HepG2 (cell line): Measurements from ENCODE around the gene HEPHL1. TPM values are rescaled to one million over a fixed set of nuclear protein-coding genes. Genes with fewer than 3 reads are reported as not detected.

Experiments used
- ATAC-seq: fragments of 200-7000 bp; cut with Tn5 transposase; 3 replicates; pipeline ENCODE4 v1.9.1; 2020; ENCODE audit warnings: mild to moderate bottlenecking, moderate library complexity
- BruUV-seq: library from RNA; stranded (reverse); fragments of 400-500 nt; replicated peaks from 2 replicates; lab custom pipeline; 2021; lab: Mats Ljungman, UMichigan
- CTCF ChIA-PET: fragments of 300-600 bp; formaldehyde crosslinking; extraction: SDS; loops from one replicate; lab custom pipeline; 2021; ENCODE audit warnings: low total read pairs, inconsistent platforms, low intra/inter-chr PET ratio; lab: Yijun Ruan, JAX
- POLR2A ChIA-PET: fragments of 350-600 bp; sonication (Branson Sonifier 250); formaldehyde crosslinking; loops from one replicate; lab custom pipeline; 2020; ENCODE audit warnings: antibody characterized with exemption, inconsistent platforms; lab: Yijun Ruan, JAX
- DNase-seq: peaks from one replicate; pipeline ENCODE4 v3.0.0-alpha.2; 2015; ENCODE audit warnings: low spot score
- FAIRE-seq: peaks from 3 replicates; lab custom pipeline; 2011; peaks lifted over from hg19 to GRCh38; lab: Jason Lieb, UNC
- H2AFZ ChIP-seq: one replicate; pipeline ENCODE4 v1.6.1; 2011; ENCODE audit warnings: low read length, inconsistent platforms
- H3K27ac ChIP-seq: fragments of 300-600 bp; 3 replicates; pipeline ENCODE4 v1.8.0; 2011; ENCODE audit warnings: mixed run types, mild to moderate bottlenecking, mixed read lengths, low read length, inconsistent platforms; ENCODE audit not compliant: insufficient read depth; ENCODE audit errors: extremely low read length
- H3K27me3 ChIP-seq, 2 experiments: fragments of 200-600 bp in 1 of 2; 2 replicates in 1 of 2; 3 replicates in 1 of 2; pipeline versions ENCODE4 v1.6.0 to v1.8.0; 2011; ENCODE audit warnings: low read length in 2 of 2, mild to moderate bottlenecking in 2 of 2, moderate library complexity in 2 of 2, inconsistent platforms in 1 of 2; ENCODE audit not compliant: insufficient read depth in 2 of 2, control insufficient read depth in 1 of 2
- H3K36me3 ChIP-seq, 2 experiments: fragments of 200-600 bp in 1 of 2; replicated peaks in 1 of 2; 2 replicates in 1 of 2; 3 replicates in 1 of 2; pipeline versions ENCODE4 v1.5.1 to v1.8.0; 2011; ENCODE audit warnings: low read length in 2 of 2, inconsistent platforms in 1 of 2; ENCODE audit not compliant: insufficient read depth in 2 of 2, control insufficient read depth in 1 of 2
- H3K4me1 ChIP-seq: 2 replicates; pipeline ENCODE4 v1.5.1; 2012; ENCODE audit warnings: low read length, inconsistent platforms; ENCODE audit not compliant: insufficient read depth
- H3K4me2 ChIP-seq: 2 replicates; pipeline ENCODE4 v1.6.0; 2011; ENCODE audit warnings: low read depth, low read length, inconsistent platforms
- H3K4me3 ChIP-seq, 3 experiments: fragments of 200-600 bp in 1 of 3; sonication (generic), shearing (Covaris generic) in 1 of 3; replicated peaks in 1 of 3; 2 replicates each; pipeline ENCODE4 v1.5.1; 2011 to 2016; ENCODE audit warnings: low read length in 3 of 3, inconsistent platforms in 2 of 3, low read depth in 2 of 3, mild to moderate bottlenecking in 2 of 3, control low read depth in 1 of 3, mixed read lengths in 1 of 3; ENCODE audit not compliant: insufficient read depth in 1 of 3
- H3K79me2 ChIP-seq: one replicate; pipeline ENCODE4 v1.6.1; 2011; ENCODE audit warnings: low read length, inconsistent platforms; ENCODE audit not compliant: insufficient read depth
- H3K9ac ChIP-seq: 2 replicates; pipeline ENCODE4 v1.6.0; 2011; ENCODE audit warnings: mild to moderate bottlenecking, low read depth, low read length, inconsistent platforms; ENCODE audit not compliant: insufficient read depth
- H3K9me3 ChIP-seq: 2 replicates; pipeline ENCODE4 v1.5.1; 2012; ENCODE audit warnings: mild to moderate bottlenecking, low read length
- H4K20me1 ChIP-seq: 2 replicates; pipeline ENCODE4 v1.6.0; 2011; ENCODE audit warnings: inconsistent platforms, mild to moderate bottlenecking, low read length, moderate library complexity; ENCODE audit not compliant: insufficient read depth
- HHEX ChIP-seq: IDR thresholded peaks from 2 replicates; pipeline ENCODE4 v1.6.1; 2016; ENCODE audit warnings: control low read depth
- ISL2 ChIP-seq: sonication (generic); formaldehyde crosslinking; IDR thresholded peaks from 2 replicates; pipeline ENCODE4 v1.5.0; 2020; ENCODE audit warnings: missing genetic modification reagents
- NR2C2 ChIP-seq: sonication (generic); formaldehyde crosslinking; IDR thresholded peaks from 2 replicates; pipeline ENCODE4 v1.4.0; 2020; ENCODE audit warnings: missing genetic modification reagents, mild to moderate bottlenecking, moderate library complexity, borderline replicate concordance
- RORA ChIP-seq: sonication (generic); formaldehyde crosslinking; IDR thresholded peaks from 2 replicates; pipeline ENCODE4 v1.5.0; 2020; ENCODE audit warnings: mild to moderate bottlenecking, missing genetic modification reagents, moderate library complexity
- SNAPC4 ChIP-seq: sonication (generic); formaldehyde crosslinking; IDR thresholded peaks from 2 replicates; pipeline ENCODE4 v1.4.0; 2020; ENCODE audit warnings: mild to moderate bottlenecking, missing genetic modification reagents
- SP2 ChIP-seq: sonication (generic); formaldehyde crosslinking; IDR thresholded peaks from 2 replicates; pipeline ENCODE4 v1.5.1; 2020; ENCODE audit warnings: mild to moderate bottlenecking, missing genetic modification reagents
- TBX2 ChIP-seq: sonication (generic); formaldehyde crosslinking; IDR thresholded peaks from 2 replicates; pipeline ENCODE4 v1.5.0; 2020; ENCODE audit warnings: missing genetic modification reagents, mild to moderate bottlenecking, borderline replicate concordance
- ZNF232 ChIP-seq: sonication (generic); formaldehyde crosslinking; IDR thresholded peaks from 2 replicates; pipeline ENCODE4 v1.4.0; 2020; ENCODE audit warnings: missing genetic modification reagents, borderline replicate concordance
- ZNF407 ChIP-seq: sonication (generic); formaldehyde crosslinking; IDR thresholded peaks from one replicate; pipeline ENCODE4 v1.5.1; 2020; ENCODE audit warnings: mild to moderate bottlenecking, missing genetic modification reagents; ENCODE audit errors: not compliant biosample characterization
- ZNF577 ChIP-seq: sonication (generic); formaldehyde crosslinking; IDR thresholded peaks from 2 replicates; pipeline ENCODE4 v1.4.0; 2020; ENCODE audit warnings: mild to moderate bottlenecking, low read depth, missing genetic modification reagents, borderline replicate concordance
- WGBS: methylation state at CpG from one replicate; pipeline ENCODE4 v1.1.6; 2017; ENCODE audit warnings: low lambda C conversion rate; 5-methylcytosine and 5-hydroxymethylcytosine counted together
- in situ Hi-C: cut with HindIII; loops from 2 replicates; pipeline ENCODE4 v1.10.0; 2017; ENCODE audit warnings: low pct_unique_long_range_greater_than_20kb; ENCODE audit not compliant: extremely low pct_ligation_motif_present
- intact Hi-C: fragments of 100-400 bp; cut with micrococcal nuclease; formaldehyde crosslinking; loops from one replicate; pipeline ENCODE4 v1.10.0; 2022; ENCODE audit not compliant: unreplicated experiment
- polyA plus RNA-seq, 8 experiments: library from polyadenylated mRNA; depleted of rRNA in 3 of 8; stranded (reverse) in 7 of 8; unstranded in 1 of 8; fragments of >200 nt; fragmentation: Illumina TruSeq in 4 of 8; extraction: Trizol in 4 of 8; gene quantifications; 2 replicates each; pipeline versions ENCODE4 v1.2.1 to v1.2.3, GENCODE V29; 2011 to 2016; ENCODE audit warnings: low read depth in 4 of 8, missing spikeins in 1 of 8, mixed read lengths in 1 of 8; ENCODE audit not compliant: insufficient read depth in 1 of 8
- total RNA-seq, 5 experiments: library from RNA; depleted of rRNA; stranded (reverse); fragments of >200 nt; fragmentation: Illumina TruSeq; extraction: Trizol; gene quantifications; 2 replicates each; pipeline ENCODE4 v1.2.3, GENCODE V29; 2016; ENCODE audit warnings: low read depth in 1 of 5

HEPHL1 gene
- total and polyA plus RNA-seq, 2 of the 13 experiments (the other 11 are each of a cell fraction or from before 2014, with no cell fraction given): 0.04 to 0.05 TPM

GRCh38 chr11:94034207-94034606, 13.1 kb downstream of the HEPHL1 start:
- BruUV-seq: no TSS peak
- no peaks in the 10 kb centered on the region for H4K20me1 ChIP-seq
- H3K27me3 ChIP-seq: no peaks in the 10 kb centered on the region
- FAIRE-seq (no peak), DNase-seq (no peak), ATAC-seq (no peak)
- ChIA-PET POLR2A (no interaction called here), CTCF (no interaction called here)
- no peaks in the 10 kb centered on the region for H3K36me3 ChIP-seq
- no peak overlapping the region for H2AFZ ChIP-seq
- WGBS: 0% methylated on average over 1 of the region's 1 CpG
- H3K9me3 ChIP-seq: no peaks in the 10 kb centered on the region
- TF ChIP-seq HHEX (CRISPR knock-in tag) (no peak), SP2 (CRISPR knock-in tag) (no peak), RORA (CRISPR knock-in tag) (no peak), SNAPC4 (CRISPR knock-in tag) (no peak), ZNF407 (CRISPR knock-in tag) (no peak), ZNF232 (CRISPR knock-in tag) (no peak), ZNF577 (no peak), ISL2 (CRISPR knock-in tag) (no peak), TBX2 (no peak), NR2C2 (CRISPR knock-in tag) (no peak)
- no peaks in the 10 kb centered on the region for H3K4me1 ChIP-seq
- H3K4me2 ChIP-seq: no peak overlapping the region
- H3K9ac ChIP-seq: no peak overlapping the region
- no peak overlapping the region for H3K4me3 ChIP-seq
- H3K79me2 ChIP-seq: no peaks in the 10 kb centered on the region
- intact Hi-C loops (no loop called here), in situ Hi-C loops (no loop called here)
- no peak overlapping the region for H3K27ac ChIP-seq
